K562 (cell line): ENCODE measurements around the gene BSCL2. TPM values are rescaled to one million over a fixed set of nuclear protein-coding genes. Genes with fewer than 3 reads are reported as not detected.

Experiments used
- CAMTA2 ChIP-seq: fragments of 250-450 bp; sonication (Bioruptor Pico); conservative IDR thresholded peaks from 2 replicates; pipeline ENCODE4 v1.5.1; 2022
- CBX5 ChIP-seq: IDR thresholded peaks from 2 replicates; pipeline ENCODE4 v1.6.1; 2014; ENCODE audit warnings: low read depth, borderline replicate concordance
- CHD4 ChIP-seq: fragments of 200-600 bp; sonication (generic); IDR thresholded peaks from 3 replicates; pipeline ENCODE4 v1.6.1; 2012; ENCODE audit warnings: low read depth, mild to moderate bottlenecking, mixed read lengths, low read length, inconsistent platforms; ENCODE audit not compliant: insufficient read depth, insufficient replicate concordance, poor library complexity, severe bottlenecking
- CTBP1 ChIP-seq: fragments of 450-650 bp; IDR thresholded peaks from 2 replicates; pipeline ENCODE4 v1.6.1; 2016; ENCODE audit warnings: borderline replicate concordance
- ELF1 ChIP-seq: fragments of 200-800 bp; sonication (Bioruptor generic); IDR thresholded peaks from 2 replicates; pipeline ENCODE4 v1.6.1; 2016; ENCODE audit warnings: missing genetic modification characterization, missing compliant biosample characterization
- HDAC8 ChIP-seq: fragments of 450-650 bp; IDR thresholded peaks from 2 replicates; pipeline ENCODE4 v1.6.1; 2016; ENCODE audit warnings: mild to moderate bottlenecking, missing genetic modification characterization, moderate library complexity, missing compliant biosample characterization
- HNRNPUL1 ChIP-seq: fragments of 200-400 bp; formaldehyde crosslinking; IDR thresholded peaks from 2 replicates; pipeline ENCODE4 v1.6.1; 2017; ENCODE audit warnings: low read length
- IRF2 ChIP-seq: sonication (generic); formaldehyde crosslinking; IDR thresholded peaks from 2 replicates; pipeline ENCODE4 v1.8.1; 2022; ENCODE audit warnings: mild to moderate bottlenecking, missing genetic modification reagents
- KAT2B ChIP-seq: IDR thresholded peaks from one replicate; pipeline ENCODE4 v1.6.1; 2012; ENCODE audit warnings: low read depth, mild to moderate bottlenecking, control low read depth, inconsistent platforms, low read length, moderate library complexity
- KDM4B ChIP-seq, 2 experiments: fragments of 450-650 bp in 1 of 2; sonication (generic) in 1 of 2; IDR thresholded peaks; 2 replicates each; pipeline ENCODE4 v1.6.1; 2016 to 2017; ENCODE audit warnings: borderline replicate concordance in 2 of 2, antibody characterized with exemption in 1 of 2, low read depth in 1 of 2, mild to moderate bottlenecking in 1 of 2
- KLF1 ChIP-seq: fragments of 450-650 bp; IDR thresholded peaks from 2 replicates; pipeline ENCODE4 v1.6.1; 2016; ENCODE audit warnings: missing genetic modification characterization, missing compliant biosample characterization
- MEF2A ChIP-seq: IDR thresholded peaks from 2 replicates; pipeline ENCODE4 v1.6.1; 2011; ENCODE audit warnings: low read depth, mild to moderate bottlenecking, low read length, moderate library complexity; ENCODE audit not compliant: control insufficient read depth
- NFXL1 ChIP-seq: fragments of 450-650 bp; formaldehyde crosslinking; IDR thresholded peaks from 2 replicates; pipeline ENCODE4 v1.4.0; 2021; ENCODE audit warnings: mild to moderate bottlenecking
- NRF1 ChIP-seq, 2 experiments: fragments of 450-650 bp; IDR thresholded peaks in 1 of 2; conservative IDR thresholded peaks in 1 of 2; 2 replicates each; pipeline ENCODE4 v1.6.1; 2014; ENCODE audit warnings: mild to moderate bottlenecking in 2 of 2
- PML ChIP-seq: IDR thresholded peaks from 2 replicates; pipeline ENCODE4 v1.6.1; 2012; ENCODE audit warnings: low read length, inconsistent platforms
- SNRNP70 ChIP-seq: fragments of 200-400 bp; formaldehyde crosslinking; optimal IDR thresholded peaks from 2 replicates; pipeline ENCODE3; 2017; ENCODE audit warnings: low read depth, low read length
- ZNF274 ChIP-seq: IDR thresholded peaks from 2 replicates; pipeline ENCODE4 v1.6.1; 2011; ENCODE audit warnings: low read depth, mild to moderate bottlenecking, low read length, moderate library complexity, borderline replicate concordance
- ZNF445 ChIP-seq: fragments of 250-450 bp; sonication (Bioruptor Pico); IDR thresholded peaks from 2 replicates; pipeline ENCODE4 v1.4.0; 2020; ENCODE audit warnings: low read depth, mild to moderate bottlenecking, moderate library complexity
- polyA plus RNA-seq, 8 experiments: library from polyadenylated mRNA; depleted of rRNA in 4 of 8; stranded (reverse) in 5 of 8; unstranded in 3 of 8; fragments of >200 nt; fragmentation: Nextera tagmentation in 2 of 8; fragmentation: Illumina TruSeq in 1 of 8; extraction: Ambion mirVana in 2 of 8; extraction: Trizol in 1 of 8; gene quantifications; 2 replicates each; pipeline versions ENCODE4 v1.2.1 to v1.2.3, GENCODE V29; 2011 to 2014; ENCODE audit warnings: inconsistent platforms in 1 of 8, missing spikeins in 1 of 8
- total RNA-seq, 7 experiments: library from RNA; depleted of rRNA in 6 of 7; stranded (reverse); fragments of >200 nt in 6 of 7; fragmentation: Illumina TruSeq in 2 of 7; extraction: Trizol in 2 of 7; gene quantifications; 2 replicates each; pipeline versions ENCODE4 v1.2.1 to v1.2.3, GENCODE V29; 2011 to 2021; ENCODE audit warnings: low replicate concordance in 1 of 7
- TF ChIP-seq, protein P1 (sequence below): fragments of 450-650 bp; IDR thresholded peaks from one replicate; pipeline ENCODE4 v1.6.1; 2018; ENCODE audit warnings: mild to moderate bottlenecking, moderate library complexity; ENCODE audit not compliant: partially characterized antibody

Gene BSCL2
- total and polyA plus RNA-seq, 9 of the 15 experiments (the other 6 are each of a cell fraction or from before 2014, with no cell fraction given) = 18.9 to 51.7 (median 35.2) TPM

DNA sequence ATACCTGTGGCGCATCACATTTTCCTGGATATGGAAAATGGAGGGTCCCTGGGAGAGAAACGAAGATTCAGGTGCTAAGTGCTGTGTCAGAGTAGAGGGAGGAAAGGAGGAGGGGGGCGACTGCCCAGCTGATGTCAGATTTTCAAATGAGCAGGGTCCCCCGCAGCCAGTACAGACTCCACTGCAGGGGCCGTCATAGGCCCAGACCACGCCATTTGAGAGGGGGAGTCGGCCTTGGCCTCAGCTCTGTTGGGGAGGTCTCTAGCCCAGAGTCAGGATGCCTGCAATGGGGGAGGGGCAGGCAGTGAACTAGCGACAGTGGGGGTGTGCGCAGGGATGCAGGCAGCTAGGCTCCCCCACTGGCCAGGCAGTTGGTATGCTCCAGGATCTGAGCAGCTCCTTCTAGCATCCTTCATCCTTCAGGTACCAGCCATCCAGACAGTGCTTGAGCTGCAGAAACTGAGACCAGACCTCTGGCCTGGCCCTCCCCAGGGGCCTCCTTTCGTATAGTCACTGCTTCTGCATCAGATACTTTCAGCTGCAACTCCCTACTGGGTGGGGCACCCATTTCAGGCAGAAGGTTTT, at the start of gene BSCL2, which contains the start of gene GNG3 (continued):
- no peak for TF ChIP-seq CAMTA2 (CRISPR knock-in tag)
- no peak for TF ChIP-seq HDAC8 (tag)
- no peak for TF ChIP-seq ZNF274
- TF ChIP-seq, protein P1, sequence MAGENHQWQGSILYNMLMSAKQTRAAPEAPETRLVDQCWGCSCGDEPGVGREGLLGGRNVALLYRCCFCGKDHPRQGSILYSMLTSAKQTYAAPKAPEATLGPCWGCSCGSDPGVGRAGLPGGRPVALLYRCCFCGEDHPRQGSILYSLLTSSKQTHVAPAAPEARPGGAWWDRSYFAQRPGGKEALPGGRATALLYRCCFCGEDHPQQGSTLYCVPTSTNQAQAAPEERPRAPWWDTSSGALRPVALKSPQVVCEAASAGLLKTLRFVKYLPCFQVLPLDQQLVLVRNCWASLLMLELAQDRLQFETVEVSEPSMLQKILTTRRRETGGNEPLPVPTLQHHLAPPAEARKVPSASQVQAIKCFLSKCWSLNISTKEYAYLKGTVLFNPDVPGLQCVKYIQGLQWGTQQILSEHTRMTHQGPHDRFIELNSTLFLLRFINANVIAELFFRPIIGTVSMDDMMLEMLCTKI = no peak
- no peak for TF ChIP-seq CBX5
- TF ChIP-seq MEF2A = no peak
- no peak for TF ChIP-seq PML
- TF ChIP-seq SNRNP70 = no peak
- TF ChIP-seq KDM4B (IDR thresholded peaks at IDR 0.05; ENCODE audit: borderline replicate concordance in 2 of 2, low read depth in 1 of 2) = no peak
- TF ChIP-seq ZNF445 = no peak
- TF ChIP-seq KAT2B = no peak
- no peak for TF ChIP-seq CHD4
- TF ChIP-seq HNRNPUL1 = no peak
- TF ChIP-seq NFXL1 (CRISPR knock-in tag) = no peak
- TF ChIP-seq ELF1 (tag) = no peak
- TF ChIP-seq NRF1 (conservative IDR thresholded peaks at IDR 0.05 in 1 of 2, IDR thresholded peaks at IDR 0.05 in 1 of 2) = peak; percentile 26 to 29; a peak in 1 of 4 replicates
- peak; percentile 55; the same call in 1 of the 2 replicates for TF ChIP-seq CTBP1
- no peak for TF ChIP-seq IRF2 (CRISPR knock-in tag)
- TF ChIP-seq KLF1 (tag) = no peak
